GM19025 (cell line): ENCODE measurements around the gene UNKL.

ENCODE experiments used
- ATAC-seq: cut with Tn5 transposase; IDR thresholded peaks from one replicate; pipeline ENCODE4 v1.9.1; 2021; ENCODE audit warnings: mild to moderate bottlenecking, low read depth, moderate library complexity; ENCODE audit not compliant: unreplicated experiment

The UNKL gene

GRCh38 chr16:1407753-1408152 is 6.8 kb downstream of the UNKL start:
- ATAC-seq = no peak

GRCh38 chr16:1403733-1404132 is 10.8 kb downstream of the UNKL start:
- ATAC-seq = no peak

- ATAC-seq = no peak
Measured at GRCh38 chr16:1403036-1403435, 11.5 kb downstream of the UNKL start.

GRCh38 chr16:1401758-1402154 is 12.7 kb downstream of the UNKL start:
- no peak for ATAC-seq

- no peak for ATAC-seq
Measured at GRCh38 chr16:1401061-1401757, 13.3 kb downstream of the UNKL start.

GRCh38 chr16:1398826-1399581 is 15.5 kb downstream of the UNKL start:
- no peak for ATAC-seq

GRCh38 chr16:1398351-1398750 is 16.2 kb downstream of the UNKL start:
- ATAC-seq = no peak

- ATAC-seq = no peak
Measured at GRCh38 chr16:1397779-1398178, 16.7 kb downstream of the UNKL start.

GRCh38 chr16:1395444-1396031 is 19.0 kb downstream of the UNKL start:
- ATAC-seq = no peak

- ATAC-seq = no peak
Measured at GRCh38 chr16:1394367-1394951, 20.0 kb downstream of the UNKL start.

GRCh38 chr16:1393613-1394176 is 20.8 kb downstream of the UNKL start:
- ATAC-seq = no peak

- ATAC-seq = no peak
Measured at GRCh38 chr16:1392826-1393225, 21.7 kb downstream of the UNKL start.

GRCh38 chr16:1390239-1390779 is 24.2 kb downstream of the UNKL start:
- no peak for ATAC-seq

GRCh38 chr16:1389762-1390161 is 24.7 kb downstream of the UNKL start:
- no peak for ATAC-seq

- ATAC-seq = no peak
Measured at GRCh38 chr16:1387331-1387730, 27.2 kb downstream of the UNKL start.

GRCh38 chr16:1385232-1385631 is 29.3 kb downstream of the UNKL start:
- no peak for ATAC-seq

- ATAC-seq = no peak
Measured at GRCh38 chr16:1383556-1383955, 30.9 kb downstream of the UNKL start.

- ATAC-seq = no peak
Measured at GRCh38 chr16:1381612-1382406, 32.7 kb downstream of the UNKL start.

- ATAC-seq = no peak
Measured at GRCh38 chr16:1380195-1380594, 34.3 kb downstream of the UNKL start.
